H9 (cell line): ENCODE data around the gene TSR2. TPM values are rescaled to one million over a fixed set of nuclear protein-coding genes. Genes with fewer than 3 reads are reported as not detected.

ENCODE experiments used
- DNase-seq: peaks from one replicate; pipeline ENCODE4 v3.0.0-alpha.2; 2017
- H2AFZ ChIP-seq: one replicate; pipeline ENCODE4 v1.6.1; 2013; ENCODE audit warnings: mild to moderate bottlenecking, low read length, control low read depth, moderate library complexity
- H2AK5ac ChIP-seq: 2 replicates; pipeline ENCODE4 v1.6.1; 2013; ENCODE audit warnings: low read length, control low read depth, mixed read lengths; ENCODE audit not compliant: insufficient read length
- H2BK120ac ChIP-seq: one replicate; pipeline ENCODE4 v1.6.1; 2013; ENCODE audit warnings: low read depth, mild to moderate bottlenecking, low read length, control low read depth, inconsistent platforms; ENCODE audit not compliant: poor library complexity, severe bottlenecking
- H2BK12ac ChIP-seq: 2 replicates; pipeline ENCODE4 v1.6.1; 2013; ENCODE audit warnings: low read length, control low read depth, mixed read lengths, low read depth; ENCODE audit not compliant: insufficient read length
- H2BK15ac ChIP-seq: 2 replicates; pipeline ENCODE4 v1.6.1; 2013; ENCODE audit warnings: low read depth, low read length, control low read depth
- H2BK20ac ChIP-seq: one replicate; pipeline ENCODE4 v1.6.1; 2013; ENCODE audit warnings: low read depth, mild to moderate bottlenecking, low read length, control low read depth, inconsistent platforms; ENCODE audit not compliant: poor library complexity, severe bottlenecking
- H2BK5ac ChIP-seq: 2 replicates; pipeline ENCODE4 v1.6.1; 2013; ENCODE audit warnings: low read length, control low read depth, mixed read lengths; ENCODE audit not compliant: insufficient read length
- H3K14ac ChIP-seq: 2 replicates; pipeline ENCODE4 v1.6.1; 2013; ENCODE audit warnings: low read length, control low read depth; ENCODE audit not compliant: insufficient read depth
- H3K18ac ChIP-seq: 2 replicates; pipeline ENCODE4 v1.6.1; 2013; ENCODE audit warnings: low read depth, mild to moderate bottlenecking, mixed read lengths, low read length, control low read depth; ENCODE audit not compliant: insufficient read length
- H3K23ac ChIP-seq: 2 replicates; pipeline ENCODE4 v1.6.1; 2013; ENCODE audit warnings: low read length, control low read depth, mixed read lengths, low read depth; ENCODE audit not compliant: insufficient read length
- H3K23me2 ChIP-seq: 2 replicates; pipeline ENCODE4 v1.6.1; 2013; ENCODE audit warnings: low read depth, mild to moderate bottlenecking, mixed read lengths, low read length, control low read depth; ENCODE audit not compliant: insufficient read length, poor library complexity, severe bottlenecking
- H3K27ac ChIP-seq: 2 replicates; pipeline ENCODE4 v1.5.1; 2013; ENCODE audit warnings: low read length, control low read depth, mixed read lengths, low read depth; ENCODE audit not compliant: insufficient read length
- H3K27me3 ChIP-seq: 2 replicates; pipeline ENCODE4 v1.6.1; 2013; ENCODE audit warnings: low read length, control low read depth, inconsistent platforms; ENCODE audit not compliant: insufficient read depth
- H3K4ac ChIP-seq: 2 replicates; pipeline ENCODE4 v1.6.1; 2013; ENCODE audit warnings: low read depth, mild to moderate bottlenecking, control low read depth, inconsistent platforms, low read length, moderate library complexity
- H3K4me1 ChIP-seq: 2 replicates; pipeline ENCODE4 v1.6.1; 2013; ENCODE audit warnings: low read length, control low read depth, inconsistent platforms; ENCODE audit not compliant: insufficient read depth
- H3K4me2 ChIP-seq: 2 replicates; pipeline ENCODE4 v1.6.1; 2013; ENCODE audit warnings: low read length, control low read depth, mixed read lengths; ENCODE audit not compliant: insufficient read length, insufficient read depth
- H3K56ac ChIP-seq: 2 replicates; pipeline ENCODE4 v1.6.1; 2013; ENCODE audit warnings: low read depth, mild to moderate bottlenecking, mixed read lengths, low read length, control low read depth; ENCODE audit not compliant: insufficient read length
- H3K79me1 ChIP-seq: 2 replicates; pipeline ENCODE4 v1.6.1; 2013; ENCODE audit warnings: low read depth, mild to moderate bottlenecking, moderate library complexity, low read length, control low read depth, inconsistent platforms; ENCODE audit not compliant: insufficient read depth, poor library complexity, severe bottlenecking
- H3K79me2 ChIP-seq: 2 replicates; pipeline ENCODE4 v1.6.1; 2013; ENCODE audit warnings: low read length, control low read depth, inconsistent platforms; ENCODE audit not compliant: insufficient read depth
- H3K9ac ChIP-seq: 2 replicates; pipeline ENCODE4 v1.6.1; 2013; ENCODE audit warnings: low read length, control low read depth, mixed read lengths; ENCODE audit not compliant: insufficient read length; ENCODE audit errors: extremely low read depth
- H3K9me3 ChIP-seq: one replicate; pipeline ENCODE4 v1.6.1; 2013; ENCODE audit warnings: low read depth, low read length, inconsistent platforms; ENCODE audit not compliant: control insufficient read depth
- H3T11ph ChIP-seq: one replicate; pipeline ENCODE4 v1.6.1; 2013; ENCODE audit warnings: mild to moderate bottlenecking, low read length, control low read depth, inconsistent platforms
- H4K20me1 ChIP-seq: one replicate; pipeline ENCODE4 v1.6.1; 2013; ENCODE audit not compliant: control insufficient read depth, insufficient read length, insufficient read depth
- H4K5ac ChIP-seq: 2 replicates; pipeline ENCODE4 v1.6.1; 2013; ENCODE audit warnings: low read depth, mild to moderate bottlenecking, mixed read lengths, low read length, control low read depth; ENCODE audit not compliant: insufficient read length
- H4K8ac ChIP-seq: replicated peaks from 2 replicates; pipeline ENCODE4 v1.6.1; 2013; ENCODE audit warnings: low read length, control low read depth, mixed read lengths, low read depth; ENCODE audit not compliant: insufficient read length
- H4K91ac ChIP-seq: 2 replicates; pipeline ENCODE4 v1.6.1; 2013; ENCODE audit warnings: low read depth, mild to moderate bottlenecking, moderate library complexity, mixed read lengths, low read length, control low read depth; ENCODE audit not compliant: insufficient read length
- H3K27ac Mint-ChIP-seq, 3 experiments: 2 replicates in 2 of 3; 3 replicates in 1 of 3; pipeline ENCODE4 v1.8.0; 2020 to 2021; ENCODE audit warnings: mixed read lengths in 3 of 3, mild to moderate bottlenecking in 1 of 3, moderate library complexity in 1 of 3
- H3K27me3 Mint-ChIP-seq: 2 replicates; pipeline ENCODE4 v1.8.0; 2021; ENCODE audit warnings: low read depth, mild to moderate bottlenecking, moderate library complexity, mixed read lengths
- H3K36me3 Mint-ChIP-seq, 3 experiments: 2 replicates in 2 of 3; 3 replicates in 1 of 3; pipeline ENCODE4 v1.8.0; 2020 to 2021; ENCODE audit warnings: low read depth in 3 of 3, mixed read lengths in 3 of 3; ENCODE audit not compliant: insufficient read depth in 1 of 3
- H3K4me1 Mint-ChIP-seq, 2 experiments: 2 replicates each; pipeline ENCODE4 v1.8.0; 2020; ENCODE audit warnings: mixed read lengths in 2 of 2
- H3K4me3 Mint-ChIP-seq, 2 experiments: 2 replicates in 1 of 2; 3 replicates in 1 of 2; pipeline ENCODE4 v1.8.0; 2020 to 2021; ENCODE audit warnings: mild to moderate bottlenecking in 2 of 2, mixed read lengths in 2 of 2, moderate library complexity in 1 of 2
- H3K9me3 Mint-ChIP-seq, 2 experiments: 2 replicates in 1 of 2; 3 replicates in 1 of 2; pipeline ENCODE4 v1.8.0; 2020; ENCODE audit warnings: mild to moderate bottlenecking in 2 of 2, mixed read lengths in 2 of 2, moderate library complexity in 1 of 2
- CTCF ChIP-seq: fragments of 200-600 bp; sonication (generic); conservative IDR thresholded peaks from 3 replicates; pipeline ENCODE4 v1.8.0; 2021; ENCODE audit warnings: antibody characterized with exemption, mild to moderate bottlenecking
- total RNA-seq: library from RNA; stranded (reverse); gene quantifications from 2 replicates; pipeline ENCODE4 v1.2.1, GENCODE V29; 2021

Gene TSR2
- total RNA-seq, 1 experiment from 2014 or later, result 51.7 TPM

GRCh38 chrX:54430519-54430918 is 9.7 kb upstream of the TSR2 start:
- H4K91ac ChIP-seq, result no peak overlapping the region
- no peak overlapping the region for H3K23ac ChIP-seq
- H3K14ac ChIP-seq, result no peak overlapping the region
- peaks cover 22% of the 10 kb centered on the region for H3K9me3 ChIP-seq
- H3K27me3 Mint-ChIP-seq, result peaks cover 3% of the 10 kb centered on the region; the same call in 1 of the 2 replicates
- H3K4me3 Mint-ChIP-seq, result no peak overlapping the region
- H2BK5ac ChIP-seq, result no peak overlapping the region
- peaks cover 52 to 61% of the 10 kb centered on the region in 2 experiments for H3K9me3 Mint-ChIP-seq
- H2BK20ac ChIP-seq, result no peak overlapping the region
- H2BK120ac ChIP-seq, result no peak overlapping the region
- H4K8ac ChIP-seq, result no peak overlapping the region
- H3K4me1 ChIP-seq, result no peaks in the 10 kb centered on the region
- no peak overlapping the region for H2BK15ac ChIP-seq
- H3K27ac ChIP-seq, result no peak overlapping the region
- H4K5ac ChIP-seq, result no peak overlapping the region
- no peak overlapping the region for H3T11ph ChIP-seq
- DNase-seq, result no peak
- no peak overlapping the region for H3K4me2 ChIP-seq
- H4K20me1 ChIP-seq, result no peaks in the 10 kb centered on the region
- no peaks in the 10 kb centered on the region for H3K79me1 ChIP-seq
- H2AK5ac ChIP-seq, result no peak overlapping the region
- H3K18ac ChIP-seq, result no peak overlapping the region
- H3K27me3 ChIP-seq, result no peaks in the 10 kb centered on the region
- peaks cover 0 to 4% (median 0%) of the 10 kb centered on the region in 3 experiments; a peak in 2 of 7 replicates for H3K36me3 Mint-ChIP-seq
- no peak overlapping the region for H3K9ac ChIP-seq
- no peaks in the 10 kb centered on the region for H3K79me2 ChIP-seq
- H3K4me1 Mint-ChIP-seq, result no peaks in the 10 kb centered on the region
- no peak overlapping the region for H2AFZ ChIP-seq
- TF ChIP-seq CTCF, result no peak
- no peak overlapping the region for H2BK12ac ChIP-seq
- no peak overlapping the region for H3K56ac ChIP-seq
- H3K23me2 ChIP-seq, result no peaks in the 10 kb centered on the region
- H3K27ac Mint-ChIP-seq, result no peak overlapping the region
- H3K4ac ChIP-seq, result no peak overlapping the region
